HG03066 (cell line): Measurements from ENCODE around the gene DNAJA1.

ENCODE experiments used
- ATAC-seq: cut with Tn5 transposase; IDR thresholded peaks from one replicate; pipeline ENCODE4 v1.9.1; 2021; ENCODE audit warnings: low read depth; ENCODE audit not compliant: unreplicated experiment

Gene DNAJA1

DNA sequence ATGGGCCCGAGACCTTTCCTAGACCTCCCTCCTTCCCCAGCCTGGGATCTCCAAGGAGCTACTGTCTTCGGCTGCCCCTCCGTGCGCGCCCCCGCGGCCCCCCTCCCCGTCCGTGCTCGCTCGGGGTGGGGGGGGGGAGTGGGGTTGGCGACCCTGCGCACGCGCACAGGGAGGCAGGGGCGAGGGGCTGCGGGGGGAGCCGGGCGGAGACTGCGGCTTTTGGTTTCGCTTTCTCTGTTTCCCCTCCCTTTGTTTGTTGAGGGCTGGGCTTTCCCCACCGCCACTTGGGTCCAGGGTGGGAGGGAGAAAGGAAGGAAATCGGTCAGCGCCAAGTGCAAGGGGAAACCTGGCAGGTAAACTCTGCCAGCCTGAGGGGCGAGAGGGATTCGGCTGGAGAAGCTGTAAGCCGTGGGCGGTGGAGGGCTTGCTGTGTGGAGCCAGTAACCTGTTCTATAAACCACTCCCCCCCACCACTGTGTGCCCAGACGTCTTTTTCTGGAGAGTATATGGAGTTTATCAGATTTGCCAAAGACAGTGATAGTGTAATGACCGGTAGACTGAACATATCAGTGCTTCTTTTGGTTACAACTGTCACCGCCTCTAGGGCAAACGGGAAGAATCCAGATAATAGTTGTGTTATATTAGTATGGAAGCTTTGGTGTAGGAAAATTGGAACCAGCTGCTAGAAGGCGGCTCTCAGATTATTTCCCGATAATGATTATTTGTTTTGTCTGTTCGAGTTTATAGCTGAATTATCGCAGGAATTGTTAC is 684 bp downstream of the DNAJA1 start:
- ATAC-seq: peak; percentile 41

DNA sequence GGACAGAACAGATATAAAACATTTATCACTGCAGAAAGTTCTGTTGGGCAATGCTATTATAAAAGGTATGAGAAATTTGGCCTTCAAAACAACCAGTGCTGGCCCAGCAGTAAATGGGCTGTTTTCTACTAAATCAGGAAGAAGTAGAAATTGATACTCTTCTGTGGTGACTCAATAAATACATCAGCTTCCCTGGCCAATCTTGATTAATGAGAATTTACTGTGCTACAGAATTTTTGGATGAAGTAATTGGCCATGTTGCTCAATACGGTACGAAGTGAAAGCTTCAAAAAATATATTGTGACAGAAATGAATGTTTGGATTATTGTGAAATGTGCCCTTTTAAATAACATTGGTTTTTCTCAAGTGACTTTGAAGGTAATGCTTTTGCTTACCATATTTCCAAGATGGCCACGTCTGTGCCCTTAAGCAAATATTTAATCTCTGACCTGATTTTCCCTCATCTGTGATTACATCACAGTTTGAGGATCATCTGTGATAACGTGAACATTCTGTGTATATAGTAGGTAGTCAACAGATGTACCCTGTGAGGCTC is 4.2 kb downstream of the DNAJA1 start:
- ATAC-seq: no peak

DNA sequence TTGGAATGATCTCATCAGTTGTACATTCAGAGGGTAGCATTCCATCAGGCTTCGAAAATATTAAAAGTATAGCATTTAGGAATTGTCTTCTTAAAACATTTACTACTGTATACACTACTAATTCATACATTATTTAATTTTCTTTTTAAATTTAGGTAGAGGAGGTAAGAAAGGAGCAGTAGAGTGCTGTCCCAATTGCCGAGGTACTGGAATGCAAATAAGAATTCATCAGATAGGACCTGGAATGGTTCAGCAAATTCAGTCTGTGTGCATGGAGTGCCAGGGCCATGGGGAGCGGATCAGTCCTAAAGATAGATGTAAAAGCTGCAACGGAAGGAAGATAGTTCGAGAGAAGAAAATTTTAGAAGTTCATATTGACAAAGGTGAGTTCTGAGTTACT is 5.2 kb downstream of the DNAJA1 start:
- no peak for ATAC-seq

DNA sequence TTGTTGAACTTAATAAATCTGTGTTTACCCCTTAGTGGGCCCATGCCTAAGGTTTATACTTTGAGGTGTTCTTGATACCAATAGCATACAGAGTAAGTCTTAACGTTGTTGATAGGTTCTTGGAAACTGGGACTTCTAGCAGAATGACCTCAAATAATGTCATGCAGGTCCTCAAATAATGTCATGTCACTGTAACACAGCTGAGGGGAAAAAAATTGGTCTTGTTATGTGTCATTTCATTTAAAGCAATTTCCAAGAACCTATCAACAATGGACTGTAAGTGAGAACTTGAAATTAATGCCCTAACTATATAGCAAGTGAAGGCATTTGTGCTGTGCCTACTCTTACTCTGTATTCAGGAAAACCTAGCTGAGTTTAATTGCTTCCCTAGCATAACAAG is 7.2 kb downstream of the DNAJA1 start:
- no peak for ATAC-seq

DNA sequence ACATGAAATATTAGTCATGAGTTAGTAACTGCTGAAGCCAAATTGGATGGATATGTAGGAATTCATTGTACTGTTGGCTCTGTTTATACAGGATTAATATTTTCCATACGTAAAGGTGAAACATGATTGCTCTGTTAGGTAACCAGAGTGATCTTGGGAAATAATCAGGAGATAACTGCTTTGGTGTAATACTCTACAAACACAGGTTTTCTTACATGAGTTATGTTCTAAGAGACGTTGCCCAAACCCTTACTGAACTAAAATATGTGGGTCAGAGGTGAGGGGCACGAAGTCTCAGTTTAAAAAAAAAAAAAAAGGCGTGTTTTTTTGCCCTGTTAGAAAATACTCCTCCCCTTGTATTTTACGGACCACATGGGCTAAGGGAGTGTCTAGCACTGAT is 7.8 kb downstream of the DNAJA1 start:
- ATAC-seq: no peak

DNA sequence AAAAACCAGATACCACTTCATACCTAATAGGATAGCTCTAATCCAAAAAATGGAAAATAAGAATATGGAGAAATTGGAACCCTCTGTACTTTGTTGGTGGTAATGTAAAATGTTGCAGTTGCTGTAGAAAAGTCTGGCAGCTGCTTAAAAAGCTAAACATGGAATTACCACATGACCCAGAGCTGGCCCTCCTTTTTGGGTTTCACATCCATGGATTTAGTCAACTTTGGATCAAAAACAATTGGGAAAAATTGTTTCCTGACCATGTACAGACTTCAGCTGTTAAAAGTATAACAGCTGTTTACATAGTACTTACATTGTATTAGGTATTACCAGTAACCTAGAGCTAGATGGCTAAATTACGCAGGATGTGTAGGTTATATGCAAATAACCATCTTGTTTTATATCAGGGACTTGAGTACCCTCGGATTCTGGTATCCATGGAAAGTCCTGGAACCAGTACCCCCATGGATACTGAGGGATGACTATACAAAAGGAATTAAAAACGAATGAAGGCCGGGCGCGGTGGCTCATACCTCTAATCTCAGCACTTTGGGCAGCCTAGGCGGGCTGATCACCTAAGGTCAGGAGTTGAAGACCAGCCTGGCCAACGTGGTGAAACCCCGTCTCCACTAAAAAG is 15.8 kb downstream of the DNAJA1 start:
- ATAC-seq: no peak

DNA sequence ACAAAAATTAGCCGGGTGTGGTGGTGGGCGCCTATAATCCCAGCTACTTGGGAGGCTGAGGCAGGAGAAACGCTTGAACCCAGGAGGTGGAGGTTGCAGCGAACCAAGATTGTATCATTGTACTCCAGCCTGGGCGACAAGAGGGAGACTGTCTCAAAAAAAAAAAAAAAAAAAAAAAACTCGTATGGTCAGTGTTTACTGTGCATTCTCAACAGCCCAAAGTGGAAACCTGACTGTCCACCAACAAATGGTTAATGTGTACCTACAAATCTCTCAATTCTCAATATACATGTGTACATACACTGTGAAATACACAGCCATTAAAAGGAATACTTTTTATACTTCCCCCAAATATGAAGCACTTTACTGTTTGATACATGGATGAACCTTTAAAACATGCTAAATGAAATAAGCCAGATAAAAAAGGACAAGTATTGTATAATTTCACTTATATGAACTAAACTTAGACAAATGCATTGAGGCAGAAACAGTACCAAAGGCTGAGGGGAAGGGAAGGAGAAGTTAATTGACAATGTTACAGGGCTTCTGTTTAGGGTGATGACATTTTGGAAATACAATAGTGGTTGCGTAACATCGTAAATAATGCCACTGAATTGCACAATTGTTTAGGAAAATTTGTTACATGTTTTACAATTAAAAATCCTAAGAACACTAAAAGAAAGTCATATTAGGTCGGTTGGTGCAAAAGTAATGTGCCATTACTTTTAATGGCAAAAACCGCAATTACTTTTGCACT is 16.5 kb downstream of the DNAJA1 start:
- ATAC-seq: no peak

DNA sequence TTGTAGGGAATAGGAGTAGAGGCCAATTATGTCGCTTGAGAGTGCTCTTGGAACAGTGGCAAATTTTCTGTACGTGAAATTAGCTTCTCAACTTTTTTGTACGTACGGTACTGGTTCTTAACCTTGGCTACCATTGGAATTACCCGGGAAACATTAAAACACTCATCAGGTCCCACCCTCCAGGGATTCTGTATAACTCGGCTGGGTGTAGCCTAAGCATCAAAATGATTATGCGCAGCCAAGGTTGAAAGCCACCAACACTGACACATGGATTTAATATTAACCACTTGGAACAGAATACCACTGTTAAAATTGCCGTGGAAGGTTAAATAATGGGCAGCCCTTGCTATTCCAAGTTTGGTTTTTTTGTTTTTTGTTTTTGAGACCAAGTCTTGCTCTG is 17.4 kb downstream of the DNAJA1 start:
- no peak for ATAC-seq

DNA sequence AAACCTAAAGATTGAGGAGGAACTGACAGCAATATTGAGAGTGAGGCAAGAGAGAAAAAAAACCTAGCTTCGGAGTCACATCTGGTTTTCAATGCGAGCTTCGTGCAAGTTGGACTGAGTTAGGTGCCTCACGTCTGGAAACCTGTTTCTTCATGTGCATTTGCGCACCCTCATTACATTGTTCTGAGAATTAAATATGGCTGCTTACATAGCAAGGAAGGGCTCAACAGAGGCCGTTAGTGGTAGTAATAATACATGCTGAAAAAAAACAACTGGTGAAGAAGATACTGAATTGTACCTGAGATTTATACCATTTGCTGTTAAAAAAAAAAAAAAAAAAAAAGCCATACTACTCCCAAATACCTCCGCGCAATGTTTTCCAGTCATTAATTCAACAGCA is 18.6 kb downstream of the DNAJA1 start:
- no peak for ATAC-seq

DNA sequence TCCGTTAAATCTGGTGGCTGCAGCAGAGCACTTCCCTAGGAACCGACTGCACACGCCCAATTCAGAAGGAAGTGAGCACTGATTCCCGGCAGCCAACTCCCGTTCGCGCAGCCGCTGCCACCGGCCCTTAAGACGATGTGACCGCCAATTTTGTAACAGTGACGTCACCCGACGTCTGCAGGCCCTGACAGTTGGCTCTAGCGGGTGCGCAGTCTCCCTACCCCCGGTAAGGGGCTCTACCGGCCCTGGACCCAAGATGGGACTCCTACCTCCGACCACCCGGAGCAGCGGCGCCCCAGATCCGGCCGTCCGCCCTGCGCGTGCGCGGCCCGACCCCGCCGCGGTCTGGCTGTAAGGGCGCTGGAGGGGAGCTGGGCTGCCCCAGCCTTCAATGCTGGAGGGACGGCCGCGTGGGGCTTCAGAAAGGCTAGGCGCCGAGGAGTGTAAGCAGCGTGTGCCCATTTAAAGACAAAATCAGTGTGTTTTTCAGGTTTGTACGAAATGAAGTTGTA is 19.1 kb downstream of the DNAJA1 start:
- peak; percentile 81 for ATAC-seq

DNA sequence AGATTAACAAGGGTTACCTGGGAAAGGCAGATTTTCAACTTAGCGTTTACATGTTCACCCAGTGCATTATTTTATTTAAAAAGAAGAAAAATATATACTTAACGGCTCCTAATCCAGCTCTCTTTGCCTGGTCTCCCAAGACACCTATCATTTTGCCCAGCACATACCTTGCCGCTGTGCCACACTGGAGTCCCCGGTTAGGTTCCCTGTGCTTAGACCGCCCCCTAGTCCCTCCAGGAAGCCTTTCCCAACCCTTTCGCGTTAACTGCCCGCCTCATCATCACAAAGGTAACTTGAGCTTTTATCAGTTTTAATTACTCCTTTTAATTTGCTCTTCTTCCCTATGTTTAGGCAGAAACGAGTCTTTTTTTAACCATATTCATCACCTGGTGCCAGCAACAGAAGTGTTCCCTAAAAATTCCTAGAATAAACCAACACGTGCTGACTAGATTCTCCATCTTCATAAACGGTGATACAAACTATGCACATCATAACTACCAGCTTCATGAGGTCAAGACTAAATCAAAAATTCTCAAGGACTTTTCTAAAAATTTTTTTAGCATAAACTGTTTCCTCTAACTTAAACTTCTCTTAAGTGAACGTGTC is 19.7 kb downstream of the DNAJA1 start:
- no peak for ATAC-seq

DNA sequence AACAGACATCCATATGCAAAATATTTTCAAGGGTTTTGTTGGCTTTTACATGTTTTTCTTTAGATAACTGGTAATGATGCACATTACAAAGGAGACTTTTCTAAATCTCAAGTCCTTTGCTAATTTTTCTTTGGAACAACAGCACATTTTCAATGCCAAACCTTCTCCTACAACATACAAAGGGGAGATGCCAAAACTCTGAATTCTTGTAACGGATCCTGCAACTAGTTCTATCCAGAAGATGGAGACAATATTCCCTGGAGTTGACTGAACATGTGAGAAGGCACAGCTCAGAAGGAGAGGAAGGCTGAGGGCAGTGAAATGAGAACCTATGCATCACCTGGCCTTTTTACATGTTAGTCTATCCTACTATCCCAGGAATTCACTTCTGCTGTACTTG is 21.0 kb downstream of the DNAJA1 start:
- ATAC-seq: no peak

DNA sequence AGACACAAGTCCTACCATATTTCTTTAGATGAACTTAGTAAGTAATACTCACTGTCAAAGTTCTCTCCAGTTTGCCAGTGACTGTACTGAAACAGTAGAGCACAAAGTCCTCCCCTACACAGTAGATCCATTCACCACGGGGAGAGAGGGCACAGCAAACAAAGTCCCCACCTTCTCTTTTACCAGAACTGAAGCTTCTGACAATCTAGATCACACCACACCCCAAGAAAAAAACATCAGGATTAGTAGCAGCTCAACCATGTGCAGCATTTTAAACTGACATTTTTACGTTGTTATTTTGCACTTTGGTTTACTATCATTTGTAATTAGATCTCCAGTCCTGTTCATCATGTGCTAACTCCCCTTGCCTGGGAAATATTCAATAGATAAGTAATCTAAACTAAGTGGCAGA is 23.0 kb downstream of the DNAJA1 start:
- ATAC-seq: no peak

DNA sequence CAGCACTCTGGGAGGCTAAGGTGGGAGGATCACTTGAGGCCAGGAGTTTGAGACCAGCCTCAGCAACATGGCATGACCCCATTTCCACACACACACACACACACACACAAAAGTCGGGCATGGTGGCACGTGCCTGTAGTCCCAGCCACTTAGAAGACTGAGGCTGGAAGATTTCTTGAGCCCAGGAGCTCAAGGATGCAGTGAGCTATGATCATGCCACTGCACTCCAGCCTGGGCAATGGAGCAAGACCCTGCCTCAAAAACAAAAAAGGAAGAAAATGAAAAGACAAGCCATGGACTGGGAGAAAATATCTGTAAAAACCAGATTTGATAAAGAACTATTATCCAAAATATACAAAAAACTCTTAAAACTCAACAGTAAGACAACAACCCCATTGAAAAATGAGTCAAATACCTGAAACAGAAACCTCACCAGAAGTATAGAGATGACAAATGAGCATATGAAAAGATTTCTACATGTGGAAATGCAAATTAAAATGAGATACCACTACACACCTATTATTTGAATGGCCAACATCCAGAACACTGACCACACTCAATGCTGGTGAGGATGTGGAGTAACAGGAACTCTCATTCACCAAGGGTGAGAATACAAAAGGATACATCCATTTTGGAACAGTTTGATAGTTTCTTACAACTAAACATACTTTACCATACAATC is 24.7 kb downstream of the DNAJA1 start:
- peak; percentile 83 for ATAC-seq

DNA sequence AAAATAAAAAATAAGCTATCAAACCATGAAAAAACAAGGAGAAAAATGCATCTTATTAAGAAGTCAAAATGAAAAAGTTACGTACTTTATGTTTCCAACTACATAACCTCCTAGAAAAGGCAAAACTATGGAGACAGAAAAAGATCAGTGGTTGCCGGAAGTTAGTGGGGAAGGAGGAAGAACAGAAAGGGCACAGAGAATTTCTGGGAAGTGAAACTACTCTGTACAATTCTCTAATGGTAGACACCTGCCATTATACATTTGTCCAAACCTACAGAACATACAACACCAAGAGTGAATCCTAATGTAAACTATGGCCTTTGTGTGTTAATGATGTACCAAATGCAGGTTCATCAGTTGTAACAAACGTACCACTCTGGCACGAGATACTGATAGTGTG is 26.1 kb downstream of the DNAJA1 start:
- no peak for ATAC-seq

DNA sequence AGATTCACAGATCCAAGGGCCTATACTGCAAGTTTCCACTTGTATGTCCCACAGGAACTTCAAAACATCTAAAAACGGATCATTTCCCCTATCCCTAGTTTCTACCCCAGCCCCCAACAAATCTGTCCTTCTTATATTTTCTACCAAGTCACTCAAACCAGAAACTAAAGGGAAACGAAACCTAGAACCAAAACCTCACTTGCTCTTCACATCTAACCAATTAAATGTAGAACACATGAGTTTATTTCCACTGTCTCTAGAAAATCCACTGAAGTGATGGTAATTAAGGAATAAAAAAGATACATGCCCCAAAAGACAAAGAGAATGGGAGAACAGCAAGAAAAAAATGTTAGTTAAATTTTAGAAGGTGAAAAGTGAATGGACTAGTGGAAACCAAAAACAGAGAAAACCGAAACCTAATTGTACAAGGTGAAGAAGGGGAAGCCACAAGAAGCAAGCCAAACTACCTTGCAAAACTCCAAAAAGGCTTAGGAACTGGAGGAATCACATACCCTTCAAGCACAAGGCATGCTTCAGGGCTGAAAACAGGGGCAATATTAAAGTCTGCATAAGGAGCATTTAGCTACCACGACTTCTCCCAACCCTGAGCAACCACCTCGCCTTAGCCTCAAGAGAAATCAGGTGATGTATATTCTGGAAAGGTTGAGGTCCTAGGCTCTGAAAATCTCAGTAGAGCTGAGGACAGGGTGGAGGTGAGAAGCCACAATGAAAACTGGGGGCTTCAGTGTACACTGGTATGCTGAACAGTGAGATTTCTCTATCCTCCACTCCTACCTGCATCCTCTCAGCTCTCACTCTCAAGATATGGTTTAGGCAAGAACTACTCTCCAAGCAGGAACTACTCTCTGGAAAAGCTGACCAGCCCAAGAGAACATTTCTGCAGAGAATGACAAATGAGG is 40.3 kb downstream of the DNAJA1 start:
- peak; percentile 73 for ATAC-seq

DNA sequence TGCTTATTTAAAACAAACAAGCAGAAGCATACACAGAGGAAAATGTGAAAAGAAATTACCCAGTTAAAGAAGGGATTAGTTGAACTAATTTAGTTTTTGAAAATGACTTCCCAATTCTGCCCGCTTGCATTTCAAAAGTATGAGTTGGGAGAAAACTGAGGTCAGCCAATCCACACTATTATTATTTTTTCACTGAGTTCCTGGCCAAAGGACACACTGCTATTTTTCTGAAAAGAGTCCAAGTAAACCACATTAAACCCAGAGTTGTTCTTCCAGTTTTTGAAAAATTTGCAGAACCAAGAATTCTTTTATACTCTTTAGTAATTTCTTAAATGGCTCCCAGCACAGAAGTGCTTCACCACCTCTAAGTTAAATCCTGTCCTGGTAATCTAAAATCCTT is 43.9 kb downstream of the DNAJA1 start:
- ATAC-seq: no peak

DNA sequence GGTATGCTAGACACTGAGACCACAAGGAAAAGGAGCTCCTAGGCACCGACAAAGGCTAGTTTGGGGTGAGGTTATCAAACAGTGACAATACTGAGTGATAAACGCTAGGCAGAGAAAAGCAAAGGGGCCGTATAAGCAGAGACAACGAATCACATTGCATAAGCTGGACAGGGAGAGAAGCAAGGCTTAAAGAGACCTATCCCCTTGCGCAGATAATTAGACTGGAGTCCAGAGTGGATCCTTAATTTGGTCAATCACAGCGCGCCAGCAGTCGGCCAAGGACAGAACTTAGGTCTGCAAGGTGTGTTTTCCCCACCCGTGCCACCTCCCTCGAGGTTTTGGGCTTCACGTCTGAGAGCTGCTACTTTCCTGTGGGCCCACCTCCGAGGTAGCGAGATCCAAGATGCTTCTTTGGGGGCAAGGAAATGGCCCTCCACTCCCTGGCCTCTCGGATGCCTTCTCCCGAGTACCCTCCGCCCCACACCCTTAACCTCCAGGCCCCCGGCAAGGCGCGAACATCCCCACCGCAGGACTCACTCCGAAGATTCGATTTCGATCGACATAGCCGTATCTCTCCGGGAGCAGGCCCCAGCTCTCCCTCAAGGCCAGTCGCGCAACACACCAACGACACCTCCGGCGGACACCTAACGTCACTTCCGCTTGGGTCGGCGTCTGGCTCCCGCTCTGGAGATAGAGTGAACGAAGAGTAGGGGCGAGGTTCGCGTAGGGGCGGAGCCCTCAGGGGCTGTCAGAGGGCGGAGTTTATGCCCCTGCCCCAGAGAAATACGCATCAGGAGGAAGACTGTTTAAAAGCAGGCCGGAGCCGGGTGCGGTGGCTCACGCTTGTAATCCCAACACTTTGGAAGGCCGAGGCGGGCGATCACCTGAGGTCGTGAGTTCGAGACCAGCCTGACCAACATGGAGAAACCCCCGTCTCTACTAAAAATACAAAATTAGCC is 51.3 kb downstream of the DNAJA1 start, which contains the start of gene SMU1:
Gene SMU1, minus strand, starts transcription at position 629 of the 959 bp plus-strand sequence. Its CDS starts 66 bp downstream, at position 563.
- peak; percentile 99 for ATAC-seq
